Transverse colon (tissue), 4 donors: Measurements from ENCODE around the gene CARMIL1.

Experiments
- CTCF ChIP-seq, 5 experiments: fragments of 200-600 bp in 3 of 5; fragments of 450-650 bp in 2 of 5; sonication (generic) in 3 of 5; IDR thresholded peaks; 1 replicate in 2 of 5; 2 replicates in 3 of 5; pipeline ENCODE4 v1.5.1; 2016 to 2017; ENCODE audit warnings: antibody characterized with exemption in 5 of 5, inconsistent platforms in 3 of 5, mild to moderate bottlenecking in 2 of 5, moderate library complexity in 1 of 5
- POLR2A ChIP-seq: fragments of 450-650 bp; IDR thresholded peaks from one replicate; pipeline ENCODE4 v1.6.1; 2016; ENCODE audit warnings: antibody characterized with exemption, mild to moderate bottlenecking, moderate library complexity
- POLR2AphosphoS5 ChIP-seq, 3 donors: sonication (generic); formaldehyde crosslinking; IDR thresholded peaks; one replicate each; pipeline ENCODE4 v1.6.1; 2016; ENCODE audit warnings: antibody characterized with exemption in 3 of 3

- TF ChIP-seq CTCF (IDR thresholded peaks at IDR 0.05) (no peak), POLR2AphosphoS5 (IDR thresholded peaks at IDR 0.05) (no peak), POLR2A (no peak)
Measured at GRCh38 chr6:25253351-25253750, 25.8 kb upstream of the CARMIL1 start.
